Measurements from ENCODE around the gene MTA2. TPM values are rescaled to one million over a fixed set of nuclear protein-coding genes. Genes with fewer than 3 reads are reported as not detected.

MTA2 gene
- total RNA-seq, 2 experiments from 2014 or later = 130 to 174 TPM

DNA sequence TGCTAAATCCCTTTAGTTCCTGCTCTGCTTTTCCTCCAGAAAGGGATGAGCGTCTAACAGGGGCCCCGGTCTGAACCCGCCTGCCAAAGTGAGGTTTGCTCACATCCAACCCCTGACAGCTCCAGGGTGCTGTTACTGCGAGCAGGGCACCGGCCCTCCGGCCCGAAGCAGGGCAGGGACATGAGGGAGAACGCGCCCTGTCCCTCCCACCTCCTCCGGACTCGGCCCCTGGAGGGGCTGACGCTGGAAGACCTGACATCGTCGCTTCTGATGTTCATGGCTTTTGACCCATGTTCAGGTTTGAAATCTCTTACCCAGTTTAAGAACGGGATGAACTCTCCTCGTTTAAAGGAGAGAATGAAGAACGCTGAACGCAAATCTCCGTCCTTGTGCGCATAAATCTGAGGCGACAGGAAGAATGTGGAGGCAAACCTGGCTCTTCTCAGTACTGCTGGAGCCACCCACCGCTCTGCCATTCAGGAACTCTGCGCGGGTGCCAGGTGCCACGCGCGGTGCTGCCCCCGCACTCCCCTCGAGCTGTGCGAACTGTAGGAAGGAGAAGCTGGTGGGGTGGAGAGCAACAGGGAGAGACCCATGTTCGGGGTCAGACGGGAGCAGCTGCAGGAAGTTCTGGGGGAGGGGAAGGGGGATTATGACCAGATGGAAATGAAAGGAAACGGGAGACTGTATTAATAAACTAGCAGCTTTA lies 27.1 kb downstream of the MTA2 start:
- Histone ChIP-seq H4K20me1 (ENCODE audit: insufficient read depth, low read length) (peaks cover 18% of the 10 kb centered on the region), H3K79me2 (ENCODE audit: insufficient read depth, low read depth, low read length) (peaks cover 49% of the 10 kb centered on the region), H3K4me2 (ENCODE audit: low read length) (peak overlapping the region; percentile 90), H3K9me3 (ENCODE audit: low read length) (no peaks in the 10 kb centered on the region), H3K9me2 (ENCODE audit: insufficient read depth, low read length) (no peaks in the 10 kb centered on the region), H3K4me1 (ENCODE audit: insufficient read depth, low read length, poor library complexity, severe bottlenecking) (peaks cover 35% of the 10 kb centered on the region), H3K27ac (ENCODE audit: low read depth, low read length, poor library complexity, severe bottlenecking) (peak overlapping the region; percentile 62), H3K36me3 (ENCODE audit: insufficient read depth, low read length) (peaks cover 90% of the 10 kb centered on the region), H2AFZ (ENCODE audit: low read length) (peak overlapping the region; percentile 77; the same call in 1 of the 2 replicates), H3K4me3 (ENCODE audit: low read depth, low read length, poor library complexity, severe bottlenecking) (peak overlapping the region; percentile 87)
- BruUV-seq (replicated peaks) = TSS peak; percentile 88
- POLR2A ChIA-PET = interaction anchor here (0.6 to 2.0 kb wide), 17 partner anchors 8 to 212 kb away, joined by 3 to 35 read pairs (median 5); partner anchors contain the start of genes B3GAT3, C11orf98, CSKMT and HNRNPUL2
- no peak for TF ChIP-seq EZH2phosphoT487 (IDR thresholded peaks at IDR 0.05; ENCODE audit: borderline replicate concordance, low read depth, low read length)
- TF ChIP-seq, protein P1, sequence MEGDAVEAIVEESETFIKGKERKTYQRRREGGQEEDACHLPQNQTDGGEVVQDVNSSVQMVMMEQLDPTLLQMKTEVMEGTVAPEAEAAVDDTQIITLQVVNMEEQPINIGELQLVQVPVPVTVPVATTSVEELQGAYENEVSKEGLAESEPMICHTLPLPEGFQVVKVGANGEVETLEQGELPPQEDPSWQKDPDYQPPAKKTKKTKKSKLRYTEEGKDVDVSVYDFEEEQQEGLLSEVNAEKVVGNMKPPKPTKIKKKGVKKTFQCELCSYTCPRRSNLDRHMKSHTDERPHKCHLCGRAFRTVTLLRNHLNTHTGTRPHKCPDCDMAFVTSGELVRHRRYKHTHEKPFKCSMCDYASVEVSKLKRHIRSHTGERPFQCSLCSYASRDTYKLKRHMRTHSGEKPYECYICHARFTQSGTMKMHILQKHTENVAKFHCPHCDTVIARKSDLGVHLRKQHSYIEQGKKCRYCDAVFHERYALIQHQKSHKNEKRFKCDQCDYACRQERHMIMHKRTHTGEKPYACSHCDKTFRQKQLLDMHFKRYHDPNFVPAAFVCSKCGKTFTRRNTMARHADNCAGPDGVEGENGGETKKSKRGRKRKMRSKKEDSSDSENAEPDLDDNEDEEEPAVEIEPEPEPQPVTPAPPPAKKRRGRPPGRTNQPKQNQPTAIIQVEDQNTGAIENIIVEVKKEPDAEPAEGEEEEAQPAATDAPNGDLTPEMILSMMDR (conservative IDR thresholded peaks at IDR 0.05; ENCODE audit: low read length) = no peak
- intact Hi-C loops (cut with micrococcal nuclease; ENCODE audit: unreplicated experiment) = loop anchor here (2.0 to 5.0 kb wide), 2 partner anchors 16 to 308 kb away; partner anchors contain the start of genes SLC3A2 and TUT1
- CTCF ChIA-PET (ENCODE audit: unreplicated experiment) = interaction anchor here (1.0 to 1.2 kb wide), 2 partner anchors 17 to 150 kb away, joined by 5 read pairs; partner anchors contain the start of gene TUT1
- DNase-seq (ENCODE audit: low spot score) = peak; percentile 36

DNA sequence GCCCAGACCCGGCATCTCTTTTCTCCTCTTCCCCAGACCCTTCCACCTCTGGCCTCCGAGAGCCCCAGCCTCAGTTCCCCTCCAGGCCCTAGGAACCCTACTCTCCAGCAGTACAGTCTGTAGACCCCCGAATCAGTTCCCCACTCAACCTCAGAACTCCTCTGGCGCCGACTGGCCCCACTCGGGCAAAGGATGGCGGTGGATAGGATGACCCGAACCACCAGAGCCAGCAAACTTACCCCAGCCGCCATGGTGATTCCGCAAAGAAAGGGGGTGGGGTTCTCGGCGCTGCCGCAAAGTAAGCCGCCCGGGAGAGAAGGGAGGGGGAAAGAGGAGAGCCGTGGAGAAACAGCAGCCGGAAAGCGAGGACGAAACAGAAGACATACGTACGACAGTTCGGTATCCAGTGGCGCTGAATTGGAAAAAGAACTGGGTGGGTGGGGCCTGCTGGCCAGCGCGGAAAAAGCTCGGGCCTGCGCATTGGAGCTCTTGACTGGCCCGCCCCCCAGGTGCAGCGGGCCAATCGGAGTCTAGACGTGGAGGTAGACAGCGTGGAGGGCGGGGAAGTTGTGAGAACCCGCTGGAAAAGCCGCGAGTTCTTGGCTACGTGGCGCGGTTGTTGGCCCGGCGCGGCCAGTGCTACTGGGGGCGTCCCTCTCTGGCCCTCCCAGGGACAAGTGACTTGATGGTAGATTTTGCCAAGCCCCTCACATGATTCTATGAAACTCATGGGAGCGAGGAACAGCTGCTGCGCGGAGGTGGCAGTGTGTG lies 27.9 kb downstream of the MTA2 start, which contains the start of gene EEF1G:
TSS of gene EEF1G (minus strand) at position 300 of the 771 bp plus-strand sequence. CDS start at position 251, 49 bp downstream.
- peak within 1 kb of the TSS; percentile 96 for H3K4me2 ChIP-seq (ENCODE audit: low read length)
- no TSS peak for BruUV-seq (replicated peaks)

More for the DNA sequence above, 27.9 kb downstream of the MTA2 start, which contains the start of gene EEF1G:
- Histone ChIP-seq H4K20me1 (ENCODE audit: insufficient read depth, low read length) (peaks cover 20% of the 10 kb centered on the region), H3K9me2 (ENCODE audit: insufficient read depth, low read length) (no peaks in the 10 kb centered on the region), H3K4me1 (ENCODE audit: insufficient read depth, low read length, poor library complexity, severe bottlenecking) (peaks cover 35% of the 10 kb centered on the region), H3K4me3 (ENCODE audit: low read depth, low read length, poor library complexity, severe bottlenecking) (peak within 1 kb of the TSS; percentile 87), H2AFZ (ENCODE audit: low read length) (peak within 1 kb of the TSS; percentile 77; the same call in 1 of the 2 replicates), H3K9me3 (ENCODE audit: low read length) (no peaks in the 10 kb centered on the region), H3K79me2 (ENCODE audit: insufficient read depth, low read depth, low read length) (peaks cover 56% of the 10 kb centered on the region), H3K36me3 (ENCODE audit: insufficient read depth, low read length) (peaks cover 91% of the 10 kb centered on the region), H3K27ac (ENCODE audit: low read depth, low read length, poor library complexity, severe bottlenecking) (peak within 1 kb of the TSS; percentile 62)
- TF ChIP-seq, protein P1 (conservative IDR thresholded peaks at IDR 0.05; ENCODE audit: low read length) = no peak
- TF ChIP-seq EZH2phosphoT487 (IDR thresholded peaks at IDR 0.05; ENCODE audit: borderline replicate concordance, low read depth, low read length) = no peak
- peak; percentile 99 for DNase-seq (ENCODE audit: low spot score)
- intact Hi-C loops (cut with micrococcal nuclease; ENCODE audit: unreplicated experiment) = loop anchor here (2.0 to 5.0 kb wide), 2 partner anchors 17 to 309 kb away; partner anchors contain the start of genes SLC3A2 and TUT1
- ChIA-PET CTCF (ENCODE audit: unreplicated experiment) (interaction anchor here (1.0 to 1.2 kb wide), 2 partner anchors 18 to 149 kb away, joined by 5 read pairs; partner anchors contain the start of gene TUT1), POLR2A (interaction anchor here (0.6 to 2.0 kb wide), 18 partner anchors 9 to 1317 kb away, joined by 3 to 35 read pairs (median 5); partner anchors contain the start of genes B3GAT3, C11orf98, CSKMT and HNRNPUL2)

All from OCI-LY7 (cell line).